Mucosa of descending colon (tissue), 3 donors: ENCODE data around the gene DPPA5. TPM values are rescaled to one million over a fixed set of nuclear protein-coding genes. Genes with fewer than 3 reads are reported as not detected.

Source experiments
- ATAC-seq: fragments of 200-7000 bp; cut with Tn5 transposase; one replicate; pipeline ENCODE4 v1.9.1; 2020; ENCODE audit warnings: mild to moderate bottlenecking, moderate library complexity
- DNase-seq, 3 donors: peaks; one replicate each; pipeline ENCODE4 v3.0.0-alpha.2; 2020
- H3K36me3 ChIP-seq: fragments of 200-600 bp; one replicate; pipeline ENCODE4 v1.8.0; 2021; ENCODE audit warnings: low read depth, mild to moderate bottlenecking
- H3K4me1 ChIP-seq: fragments of 200-600 bp; one replicate; pipeline ENCODE4 v1.8.0; 2021; ENCODE audit warnings: low read depth, mild to moderate bottlenecking
- H3K4me3 ChIP-seq: fragments of 200-600 bp; one replicate; pipeline ENCODE4 v1.8.0; 2021; ENCODE audit warnings: mild to moderate bottlenecking
- H3K9me3 ChIP-seq: fragments of 200-600 bp; one replicate; pipeline ENCODE4 v1.8.0; 2021; ENCODE audit warnings: mild to moderate bottlenecking
- intact Hi-C, 2 donors: fragments of 100-400 bp; cut with DNase I in 1 of 2; cut with micrococcal nuclease in 1 of 2; formaldehyde crosslinking; loops; one replicate each; pipeline versions ENCODE4 v1.11.0 to v1.11.1; 2022; cut with DNase I, micrococcal nuclease
- total RNA-seq, 3 donors: library from RNA; stranded (reverse); fragmentation: NEBNext Ultra II Directional in 2 of 3; extraction: Animal tissue kit (Norgen Biotek cat#: 25700) in 2 of 3; gene quantifications; one replicate each; pipeline versions ENCODE4 v1.2.1 to v1.2.4, GENCODE V29; 2021 to 2023
- TF ChIP-seq, protein P1 (sequence below): fragments of 200-600 bp; IDR thresholded peaks from one replicate; pipeline ENCODE4 v1.8.0; 2022; ENCODE audit warnings: antibody characterized with exemption, mild to moderate bottlenecking
- donor health status: DM: no; HTN: no; CAD: no; lungs with moderate emphysema.
- donor health status: DM: no; HTN: no; CAD: no.
- donor health status: DM: no; HTN: yes; CAD: no.

DPPA5 gene
- total RNA-seq, 3 donors from 2014 or later: not detected

DNA sequence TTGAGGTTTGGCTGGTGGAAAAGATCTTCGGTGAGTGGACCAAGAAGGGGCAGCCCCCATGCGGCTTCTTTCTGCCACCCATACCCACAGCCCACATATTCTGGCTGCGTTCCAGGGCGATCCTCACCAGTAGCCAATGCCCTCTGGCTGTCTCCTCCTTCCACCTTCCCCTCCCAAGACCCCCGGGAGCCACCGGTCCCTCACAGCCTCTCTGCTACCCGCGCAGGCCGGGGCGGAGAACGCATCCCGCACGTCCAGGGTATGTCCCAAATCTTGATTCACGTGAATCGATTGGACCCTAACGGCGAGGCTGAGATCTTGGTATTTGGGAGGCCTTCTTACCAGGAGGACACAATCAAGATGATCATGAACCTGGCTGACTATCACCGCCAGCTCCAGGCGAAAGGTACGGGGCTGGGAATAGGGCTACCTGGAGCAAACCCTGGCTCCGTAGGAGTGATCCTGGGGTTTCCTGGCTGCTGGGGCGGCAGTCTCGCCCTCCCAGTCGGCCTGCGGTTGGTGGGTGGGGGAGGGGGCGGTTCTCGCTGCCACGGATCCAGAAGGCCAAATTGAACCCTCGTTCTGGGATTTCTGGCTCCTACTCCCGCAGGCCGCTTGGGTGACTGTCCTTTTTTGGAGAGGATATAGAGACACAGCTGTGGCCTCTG lies 8.9 kb upstream of the DPPA5 start:
- TF ChIP-seq, protein P1, sequence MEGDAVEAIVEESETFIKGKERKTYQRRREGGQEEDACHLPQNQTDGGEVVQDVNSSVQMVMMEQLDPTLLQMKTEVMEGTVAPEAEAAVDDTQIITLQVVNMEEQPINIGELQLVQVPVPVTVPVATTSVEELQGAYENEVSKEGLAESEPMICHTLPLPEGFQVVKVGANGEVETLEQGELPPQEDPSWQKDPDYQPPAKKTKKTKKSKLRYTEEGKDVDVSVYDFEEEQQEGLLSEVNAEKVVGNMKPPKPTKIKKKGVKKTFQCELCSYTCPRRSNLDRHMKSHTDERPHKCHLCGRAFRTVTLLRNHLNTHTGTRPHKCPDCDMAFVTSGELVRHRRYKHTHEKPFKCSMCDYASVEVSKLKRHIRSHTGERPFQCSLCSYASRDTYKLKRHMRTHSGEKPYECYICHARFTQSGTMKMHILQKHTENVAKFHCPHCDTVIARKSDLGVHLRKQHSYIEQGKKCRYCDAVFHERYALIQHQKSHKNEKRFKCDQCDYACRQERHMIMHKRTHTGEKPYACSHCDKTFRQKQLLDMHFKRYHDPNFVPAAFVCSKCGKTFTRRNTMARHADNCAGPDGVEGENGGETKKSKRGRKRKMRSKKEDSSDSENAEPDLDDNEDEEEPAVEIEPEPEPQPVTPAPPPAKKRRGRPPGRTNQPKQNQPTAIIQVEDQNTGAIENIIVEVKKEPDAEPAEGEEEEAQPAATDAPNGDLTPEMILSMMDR: no peak
- H3K9me3 ChIP-seq: no peaks in the 10 kb centered on the region
- no peak for ATAC-seq
- H3K36me3 ChIP-seq: no peaks in the 10 kb centered on the region
- intact Hi-C loops: no loop called here
- no peak for DNase-seq
- H3K4me3 ChIP-seq: no peak overlapping the region
- no peaks in the 10 kb centered on the region for H3K4me1 ChIP-seq

DNA sequence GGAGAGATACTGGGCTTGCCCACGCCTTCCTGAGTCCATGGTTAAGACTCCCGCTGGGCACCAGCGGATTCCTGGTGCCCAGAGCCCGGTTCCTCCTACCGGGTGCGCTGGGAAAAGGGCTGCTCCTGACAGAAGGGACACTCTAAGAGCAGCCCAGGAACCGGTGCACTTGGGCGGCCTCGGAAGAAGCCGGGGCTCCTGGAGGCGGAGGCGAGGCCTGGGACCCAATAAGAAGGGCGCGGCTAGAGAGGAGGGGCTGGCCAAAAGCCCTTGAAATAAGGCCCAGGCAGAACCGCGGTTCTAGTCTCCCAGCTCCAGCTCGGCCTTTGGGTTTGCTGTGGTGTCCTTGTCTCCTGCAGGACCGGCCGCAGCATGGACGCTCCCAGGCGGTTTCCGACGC lies 8.3 kb upstream of the DPPA5 start, which contains the start of gene KHDC3L:
TSS of gene KHDC3L (plus strand) at position 301 of the 400 bp plus-strand sequence. CDS start at position 373, 72 bp downstream.
- Histone ChIP-seq H3K4me3 (no peak within 1 kb of the TSS), H3K9me3 (no peaks in the 10 kb centered on the region), H3K4me1 (no peaks in the 10 kb centered on the region), H3K36me3 (no peaks in the 10 kb centered on the region)
- ATAC-seq (no peak), DNase-seq (no peak)
- intact Hi-C loops: no loop called here
- TF ChIP-seq, protein P1: no peak

DNA sequence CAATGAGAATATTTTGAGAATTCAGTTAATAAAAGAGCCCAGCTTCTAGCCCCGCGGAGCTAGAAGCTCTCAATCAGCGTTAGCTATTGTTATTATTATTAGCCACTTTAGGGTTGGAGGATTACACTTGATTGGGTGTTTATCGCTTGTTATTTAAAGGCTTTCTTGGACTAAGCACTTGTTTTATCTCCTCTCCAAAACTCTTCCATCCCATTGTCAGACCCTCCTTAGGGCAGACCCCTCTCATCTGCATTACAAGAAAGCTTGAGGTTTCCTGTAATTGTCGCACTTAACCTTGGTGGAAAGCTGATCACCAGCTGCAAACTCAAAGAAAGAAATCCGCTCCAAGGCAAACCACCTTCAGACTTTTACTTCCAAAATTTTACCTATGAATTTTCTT lies 4.8 kb downstream of the DPPA5 start:
- DNase-seq: no peak
- Histone ChIP-seq H3K9me3 (no peaks in the 10 kb centered on the region), H3K4me3 (no peak overlapping the region), H3K36me3 (no peaks in the 10 kb centered on the region), H3K4me1 (no peaks in the 10 kb centered on the region)
- ATAC-seq: no peak
- intact Hi-C loops: no loop called here
- TF ChIP-seq, protein P1: no peak

DNA sequence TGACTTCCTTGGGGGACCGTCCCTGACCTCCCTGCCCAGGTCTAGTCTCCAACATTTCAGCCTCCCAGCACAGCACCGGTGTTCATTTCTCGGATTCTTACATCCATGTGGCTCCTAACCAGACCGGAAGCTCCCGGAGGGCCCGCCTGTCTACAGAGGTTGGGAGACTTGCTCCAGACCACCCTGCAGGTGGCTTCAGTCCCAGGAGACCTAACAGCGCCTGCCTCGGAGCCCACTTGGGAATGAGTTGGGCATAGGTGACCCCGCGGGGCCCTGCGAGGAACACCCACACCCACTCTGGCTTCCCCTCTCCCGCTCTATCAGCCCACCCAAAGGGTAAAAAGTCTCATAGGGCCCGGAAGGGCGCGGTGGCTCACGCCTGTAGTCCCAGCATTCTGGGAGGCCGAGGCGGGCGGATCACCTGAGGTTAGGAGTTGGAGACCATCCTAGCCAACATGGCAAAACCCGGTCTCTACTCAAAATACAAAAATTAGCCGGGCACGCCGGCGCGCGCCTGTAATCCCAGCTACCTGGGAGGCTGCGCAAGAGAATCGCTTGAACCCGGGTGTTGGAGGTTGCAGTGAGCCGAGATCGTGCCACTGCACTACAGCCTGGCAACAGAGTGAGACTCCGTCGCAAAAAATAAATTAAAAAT lies 5.4 kb downstream of the DPPA5 start:
- no peak overlapping the region for H3K4me3 ChIP-seq
- no peak for DNase-seq
- H3K4me1 ChIP-seq: no peaks in the 10 kb centered on the region
- ATAC-seq: no peak
- intact Hi-C loops: no loop called here
- no peaks in the 10 kb centered on the region for H3K36me3 ChIP-seq
- TF ChIP-seq, protein P1: no peak
- no peaks in the 10 kb centered on the region for H3K9me3 ChIP-seq

DNA sequence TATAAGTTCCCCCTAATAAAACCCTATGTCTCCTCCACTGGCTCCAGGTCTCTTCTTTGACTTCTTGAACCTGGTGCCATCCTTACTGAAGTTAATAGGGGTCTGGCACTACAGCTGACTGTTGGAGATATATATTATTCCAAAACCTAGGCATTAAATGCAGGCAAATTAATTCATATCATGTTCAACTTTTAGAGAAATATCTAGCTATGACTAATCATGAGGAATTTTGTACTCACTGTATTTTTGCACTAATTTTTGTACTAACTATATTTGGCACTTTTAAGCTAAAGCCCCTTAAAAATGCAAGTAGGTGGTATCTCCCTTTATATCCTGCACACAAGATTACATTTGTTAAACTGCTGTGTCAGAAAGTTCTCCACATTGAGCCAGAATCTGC lies 10.9 kb downstream of the DPPA5 start:
- H3K9me3 ChIP-seq: no peaks in the 10 kb centered on the region
- ATAC-seq (no peak), DNase-seq (no peak)
- no peak overlapping the region for H3K4me3 ChIP-seq
- TF ChIP-seq, protein P1: no peak
- H3K4me1 ChIP-seq: no peaks in the 10 kb centered on the region
- H3K36me3 ChIP-seq: no peaks in the 10 kb centered on the region
- intact Hi-C loops: no loop called here
